HUES64 (cell line): Measurements from ENCODE around the gene UBL7.

ENCODE experiments used
- H3K27ac ChIP-seq: 2 replicates; pipeline ENCODE4 v1.7.0; 2013; ENCODE audit warnings: low read depth, low read length, inconsistent platforms
- H3K27me3 ChIP-seq: 2 replicates; pipeline ENCODE4 v1.6.1; 2013; ENCODE audit warnings: mild to moderate bottlenecking, low read length; ENCODE audit not compliant: insufficient read depth
- H3K36me3 ChIP-seq: 2 replicates; pipeline ENCODE4 v1.6.1; 2013; ENCODE audit warnings: mild to moderate bottlenecking, low read length; ENCODE audit not compliant: insufficient read depth
- H3K4me1 ChIP-seq: 2 replicates; pipeline ENCODE4 v1.6.1; 2013; ENCODE audit warnings: mild to moderate bottlenecking, low read length, moderate library complexity; ENCODE audit not compliant: insufficient read depth
- H3K4me3 ChIP-seq: 2 replicates; pipeline ENCODE4 v1.5.1; 2013; ENCODE audit warnings: mild to moderate bottlenecking, low read length, moderate library complexity
- H3K9ac ChIP-seq: 2 replicates; pipeline ENCODE4 v1.6.1; 2013; ENCODE audit warnings: mild to moderate bottlenecking, low read depth, low read length
- H3K9me3 ChIP-seq: 2 replicates; pipeline ENCODE4 v1.6.1; 2013; ENCODE audit warnings: low read depth, low read length; ENCODE audit not compliant: insufficient read depth
- WGBS: fragments of 150-250, 120-280 bp; methylation state at CpG from one replicate; pipeline ENCODE4 v1.1.7; 2013; ENCODE audit warnings: missing lambda C conversion rate; 5-methylcytosine and 5-hydroxymethylcytosine counted together

UBL7 gene

GRCh38 chr15:74434263-74435136, 26.5 kb downstream of the UBL7 start:
- no peaks in the 10 kb centered on the region for H3K9me3 ChIP-seq
- peaks cover 14% of the 10 kb centered on the region for H3K27me3 ChIP-seq
- H3K36me3 ChIP-seq, result no peaks in the 10 kb centered on the region
- WGBS, result 54% methylated on average over 15 of the region's 16 CpGs
- H3K4me1 ChIP-seq, result peaks cover 10% of the 10 kb centered on the region; the same call in 1 of the 2 replicates
- H3K27ac ChIP-seq, result peak overlapping the region; percentile 61; the same call in 1 of the 2 replicates
- peak overlapping the region; percentile 94 for H3K4me3 ChIP-seq
- H3K9ac ChIP-seq, result peak overlapping the region; percentile 61

DNA sequence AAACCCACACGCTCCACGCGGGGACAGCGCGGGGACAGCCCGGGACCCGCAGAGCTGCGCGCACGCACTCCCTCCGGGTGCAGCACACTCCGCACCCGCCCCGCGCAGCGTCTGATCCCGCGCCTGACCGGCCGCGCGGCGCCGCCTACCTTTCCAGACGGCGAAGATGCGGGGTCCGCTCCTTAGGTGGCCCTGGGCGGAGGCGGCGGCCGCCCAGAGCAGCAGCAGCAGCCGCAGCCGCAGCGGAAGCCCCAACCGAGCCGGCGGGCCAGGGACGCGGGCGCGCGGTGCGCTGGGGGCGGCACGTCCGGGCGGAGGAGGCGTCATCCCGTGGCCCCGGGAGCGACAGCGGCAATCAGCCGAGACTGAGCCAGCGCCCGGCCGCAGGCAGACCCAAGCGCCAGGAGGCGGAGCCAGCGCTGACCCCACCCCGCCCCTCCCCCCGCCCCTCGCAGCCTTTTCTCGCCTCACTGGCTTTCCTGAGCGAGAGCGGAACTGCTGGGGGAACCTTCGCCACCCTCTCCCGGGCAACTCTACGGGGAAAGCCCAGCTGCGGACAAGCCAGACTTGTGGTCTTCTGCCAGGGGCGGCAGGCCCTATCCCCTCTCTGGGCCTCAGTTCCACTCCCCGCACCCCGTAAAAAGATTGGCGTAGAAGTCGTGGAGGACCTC, 27.2 kb downstream of the UBL7 start, which contains the start of gene SEMA7A:
TSS of gene SEMA7A (minus strand) at position 367 of the 671 bp plus-strand sequence. CDS start at position 327, 40 bp downstream.
- peaks cover 10% of the 10 kb centered on the region; the same call in 1 of the 2 replicates for H3K4me1 ChIP-seq
- WGBS, result 1% methylated on average over 74 of the region's 75 CpGs
- H3K4me3 ChIP-seq, result peak within 1 kb of the TSS; percentile 94

GRCh38 chr15:74432968-74433591, 27.9 kb downstream of the UBL7 start:
- whole genome bisulfite sequencing, result under 1% methylated on average over 64 of the region's 64 CpGs
- peaks cover 10% of the 10 kb centered on the region; the same call in 1 of the 2 replicates for H3K4me1 ChIP-seq
- peak overlapping the region; percentile 80 for H3K9ac ChIP-seq
- no peaks in the 10 kb centered on the region for H3K9me3 ChIP-seq
- peak overlapping the region; percentile 94 for H3K4me3 ChIP-seq
- H3K36me3 ChIP-seq, result no peaks in the 10 kb centered on the region
- H3K27ac ChIP-seq, result peak overlapping the region; percentile 60; the same call in 1 of the 2 replicates
- H3K27me3 ChIP-seq, result peaks cover 14% of the 10 kb centered on the region

More for the DNA sequence above, 27.2 kb downstream of the UBL7 start, which contains the start of gene SEMA7A:
- H3K36me3 ChIP-seq, result no peaks in the 10 kb centered on the region
- peak within 1 kb of the TSS; percentile 80 for H3K9ac ChIP-seq
- H3K9me3 ChIP-seq, result no peaks in the 10 kb centered on the region
- H3K27ac ChIP-seq, result peak within 1 kb of the TSS; percentile 61; the same call in 1 of the 2 replicates
- peaks cover 14% of the 10 kb centered on the region for H3K27me3 ChIP-seq

DNA sequence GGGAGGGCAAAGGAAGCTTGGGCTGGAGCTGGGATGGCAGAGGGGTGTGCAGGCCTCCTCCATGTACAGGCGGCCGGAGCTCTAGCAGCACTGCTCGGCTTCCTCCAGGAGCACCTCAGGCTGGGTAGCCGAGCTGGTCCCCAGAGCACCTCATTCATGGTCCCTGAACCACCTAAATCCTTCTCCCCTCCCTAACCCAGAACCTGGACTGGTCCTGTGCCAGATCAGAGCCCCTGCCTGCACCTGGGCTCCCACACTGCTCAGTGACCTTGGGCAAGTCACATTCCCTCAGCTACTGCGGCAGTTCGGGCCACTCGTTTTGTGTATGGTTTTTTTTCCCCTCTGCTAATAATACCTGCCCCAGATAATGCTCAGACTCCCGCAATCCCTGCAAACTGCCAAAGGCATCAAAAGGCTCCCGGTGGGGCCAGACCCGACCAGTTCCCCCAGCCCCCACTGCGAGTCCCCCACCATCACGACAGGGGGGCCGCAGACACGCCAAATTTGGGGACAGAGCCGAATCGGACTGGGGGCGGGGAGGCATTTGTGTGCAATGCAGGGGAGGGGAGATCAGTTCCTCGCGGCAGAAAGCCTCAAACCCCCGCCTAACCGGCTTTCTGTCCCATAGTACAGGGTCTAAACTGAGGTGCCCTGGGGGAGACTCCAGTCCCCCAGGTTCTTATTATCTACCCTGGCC, 28.5 kb downstream of the UBL7 start:
- Histone ChIP-seq H3K27ac (no peak overlapping the region), H3K27me3 (peaks cover 14% of the 10 kb centered on the region), H3K9ac (peak overlapping the region; percentile 65; the same call in 1 of the 2 replicates), H3K36me3 (no peaks in the 10 kb centered on the region), H3K4me3 (peak overlapping the region; percentile 94), H3K4me1 (peaks cover 10% of the 10 kb centered on the region; the same call in 1 of the 2 replicates), H3K9me3 (no peaks in the 10 kb centered on the region)
- 21% methylated on average over 21 of the region's 21 CpGs for WGBS

DNA sequence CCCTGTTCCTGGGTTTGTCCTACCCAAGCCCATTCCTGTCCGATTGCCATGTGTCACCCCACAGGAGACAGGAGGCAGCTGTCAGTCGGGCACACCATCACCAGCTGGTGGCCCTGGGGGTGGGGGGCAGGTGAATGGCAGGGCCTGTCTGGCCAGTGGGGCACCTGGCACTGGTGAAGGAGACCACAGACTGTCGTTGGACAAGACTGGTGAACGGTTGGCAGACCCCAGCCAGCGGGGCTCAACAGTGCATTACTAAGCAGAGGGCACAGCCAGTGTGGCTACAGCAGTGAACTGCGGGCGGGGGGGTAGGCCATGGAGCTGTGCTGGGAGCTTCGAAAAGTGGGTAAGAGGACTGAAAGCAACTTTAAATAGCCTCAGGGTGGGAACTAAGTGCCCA, 29.3 kb downstream of the UBL7 start:
- no peak overlapping the region for H3K4me3 ChIP-seq

GRCh38 chr15:74431116-74431515, 29.8 kb downstream of the UBL7 start:
- peaks cover 10% of the 10 kb centered on the region; the same call in 1 of the 2 replicates for H3K4me1 ChIP-seq
- no peaks in the 10 kb centered on the region for H3K36me3 ChIP-seq
- H3K9me3 ChIP-seq, result no peaks in the 10 kb centered on the region
- H3K4me3 ChIP-seq, result no peak overlapping the region
- H3K27ac ChIP-seq, result no peak overlapping the region
- H3K27me3 ChIP-seq, result peaks cover 14% of the 10 kb centered on the region
- no peak overlapping the region for H3K9ac ChIP-seq
- WGBS, result 88% methylated on average over 1 of the region's 1 CpG

More for the DNA sequence above, 29.3 kb downstream of the UBL7 start:
- no peak overlapping the region for H3K9ac ChIP-seq
- peaks cover 10% of the 10 kb centered on the region; the same call in 1 of the 2 replicates for H3K4me1 ChIP-seq
- H3K27me3 ChIP-seq, result peaks cover 14% of the 10 kb centered on the region
- H3K36me3 ChIP-seq, result no peaks in the 10 kb centered on the region
- no peaks in the 10 kb centered on the region for H3K9me3 ChIP-seq
- no peak overlapping the region for H3K27ac ChIP-seq
- WGBS, result 84% methylated on average over 8 of the region's 8 CpGs

GRCh38 chr15:74430510-74430951, 30.4 kb downstream of the UBL7 start:
- WGBS, result 93% methylated on average over 5 of the region's 6 CpGs
- Histone ChIP-seq H3K9ac (no peak overlapping the region), H3K9me3 (no peaks in the 10 kb centered on the region), H3K4me1 (peaks cover 10% of the 10 kb centered on the region; the same call in 1 of the 2 replicates), H3K4me3 (no peak overlapping the region), H3K27ac (no peak overlapping the region), H3K27me3 (peaks cover 14% of the 10 kb centered on the region), H3K36me3 (no peaks in the 10 kb centered on the region)

DNA sequence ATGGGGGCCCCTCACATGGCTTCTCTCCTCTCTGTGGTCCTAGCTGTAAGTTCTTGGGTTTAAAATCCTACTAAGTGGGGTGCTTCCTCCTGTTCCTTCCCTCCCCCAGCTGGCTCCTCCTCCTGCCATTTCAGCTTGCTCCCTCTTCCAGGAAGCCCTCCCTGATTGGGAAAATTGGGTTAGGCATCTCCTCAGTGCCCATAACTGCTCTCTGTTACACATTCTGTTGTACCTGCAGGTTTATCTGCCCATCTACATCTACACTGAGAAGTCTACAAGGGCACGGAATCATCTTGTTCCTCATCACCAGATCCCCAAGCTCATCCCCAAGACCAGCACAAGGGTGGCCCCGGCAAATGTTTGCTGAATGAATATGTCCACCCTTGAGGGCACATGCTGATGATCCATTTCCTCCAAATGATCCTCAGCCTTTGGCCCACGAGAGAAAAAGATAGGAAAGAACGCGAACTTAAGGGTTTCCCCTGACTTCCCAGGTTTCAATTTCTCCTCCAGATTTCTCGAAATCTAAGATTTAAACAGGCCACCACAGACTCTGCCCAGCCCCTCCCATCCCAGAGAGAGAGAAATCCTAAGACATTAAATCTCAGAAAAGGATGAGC, 31.1 kb downstream of the UBL7 start:
- Histone ChIP-seq H3K4me3 (no peak overlapping the region), H3K9ac (no peak overlapping the region), H3K9me3 (no peaks in the 10 kb centered on the region), H3K27ac (no peak overlapping the region), H3K27me3 (peaks cover 11% of the 10 kb centered on the region), H3K36me3 (no peaks in the 10 kb centered on the region), H3K4me1 (peaks cover 10% of the 10 kb centered on the region; the same call in 1 of the 2 replicates)
- 96% methylated on average over 6 of the region's 6 CpGs for WGBS

- Histone ChIP-seq H3K36me3 (no peaks in the 10 kb centered on the region), H3K4me1 (peaks cover 3% of the 10 kb centered on the region; the same call in 1 of the 2 replicates), H3K9me3 (no peaks in the 10 kb centered on the region), H3K27me3 (peaks cover 10% of the 10 kb centered on the region), H3K27ac (no peak overlapping the region), H3K4me3 (no peak overlapping the region), H3K9ac (no peak overlapping the region)
- 91% methylated on average over 14 of the region's 14 CpGs for WGBS
Measured at GRCh38 chr15:74428970-74429780, 31.8 kb downstream of the UBL7 start.
